HPDE6-E6E7 (cell line): ENCODE measurements around the gene BANK1.

Experiments used
- DNase-seq: peaks from one replicate; pipeline ENCODE4 v3.0.0; 2011; ENCODE audit warnings: missing footprints; ENCODE audit errors: extremely low spot score

The BANK1 gene

GRCh38 chr4:102022343-102022742 is 231.8 kb downstream of the BANK1 start:
- no peak for DNase-seq

GRCh38 chr4:102027961-102028360 is 237.4 kb downstream of the BANK1 start:
- no peak for DNase-seq

- no peak for DNase-seq
Measured at GRCh38 chr4:102031406-102031805, 240.9 kb downstream of the BANK1 start.

- no peak for DNase-seq
Measured at GRCh38 chr4:102036016-102036415, 245.5 kb downstream of the BANK1 start.

GRCh38 chr4:102036619-102037376 is 246.3 kb downstream of the BANK1 start:
- no peak for DNase-seq

GRCh38 chr4:102037566-102037965 is 247.0 kb downstream of the BANK1 start:
- DNase-seq = no peak

- no peak for DNase-seq
Measured at GRCh38 chr4:102042871-102043802, 252.6 kb downstream of the BANK1 start.

GRCh38 chr4:102047616-102048015 is 257.1 kb downstream of the BANK1 start:
- DNase-seq = no peak

- no peak for DNase-seq
Measured at GRCh38 chr4:102055805-102056204, 265.3 kb downstream of the BANK1 start.

GRCh38 chr4:102057122-102057521 is 266.6 kb downstream of the BANK1 start:
- DNase-seq = no peak

- DNase-seq = no peak
Measured at GRCh38 chr4:102061133-102061532, 270.6 kb downstream of the BANK1 start.

GRCh38 chr4:102064747-102065442 is 274.4 kb downstream of the BANK1 start:
- no peak for DNase-seq

GRCh38 chr4:102076622-102077021 is 286.1 kb downstream of the BANK1 start:
- peak; percentile 16 for DNase-seq

- no peak for DNase-seq
Measured at GRCh38 chr4:102080184-102080583, 289.7 kb downstream of the BANK1 start.

GRCh38 chr4:102089850-102090621 is 299.5 kb downstream of the BANK1 start:
- no peak for DNase-seq

GRCh38 chr4:102091656-102092055 is 301.1 kb downstream of the BANK1 start:
- DNase-seq = no peak

GRCh38 chr4:102094481-102094880 is 304.0 kb downstream of the BANK1 start:
- no peak for DNase-seq

- DNase-seq = no peak
Measured at GRCh38 chr4:102103368-102103767, 312.8 kb downstream of the BANK1 start.

GRCh38 chr4:102104278-102104677 is 313.7 kb downstream of the BANK1 start:
- no peak for DNase-seq

GRCh38 chr4:102105983-102106382 is 315.5 kb downstream of the BANK1 start:
- no peak for DNase-seq

- DNase-seq = no peak
Measured at GRCh38 chr4:102114118-102114630, 323.6 kb downstream of the BANK1 start.
